Neural cell (in vitro differentiated cells): Measurements from ENCODE around the gene SIX2. TPM values are rescaled to one million over a fixed set of nuclear protein-coding genes. Genes with fewer than 3 reads are reported as not detected.

Experiments used
- H2AFZ ChIP-seq: fragments of 200-600, 300-800 bp; sonication (generic), shearing (Covaris generic); 2 replicates; pipeline ENCODE4 v1.6.0; 2014; ENCODE audit warnings: low read depth, mild to moderate bottlenecking, antibody characterized with exemption, low read length, moderate library complexity
- H3F3A ChIP-seq: fragments of 200-600 bp; shearing (Covaris generic); 2 replicates; pipeline ENCODE4 v1.6.1; 2016; ENCODE audit warnings: mild to moderate bottlenecking, moderate library complexity, mixed read lengths, antibody characterized with exemption, low read length; ENCODE audit not compliant: insufficient read depth, poor library complexity, severe bottlenecking
- H3K27ac ChIP-seq: fragments of 200-600, 300-800 bp; sonication (generic), shearing (Covaris generic); 2 replicates; pipeline ENCODE4 v1.5.1; 2014; ENCODE audit warnings: mild to moderate bottlenecking, low read length, moderate library complexity
- H3K27me3 ChIP-seq: fragments of 300-800, 200-600 bp; sonication (generic), shearing (Covaris generic); 2 replicates; pipeline ENCODE4 v1.6.0; 2014; ENCODE audit warnings: mild to moderate bottlenecking, low read depth, low read length, moderate library complexity; ENCODE audit not compliant: insufficient read depth
- H3K36me3 ChIP-seq: fragments of 300-800, 200-600 bp; sonication (generic), shearing (Covaris generic); 2 replicates; pipeline ENCODE4 v1.5.1; 2014; ENCODE audit warnings: mild to moderate bottlenecking, antibody characterized with exemption, low read length, moderate library complexity; ENCODE audit not compliant: insufficient read depth
- H3K4me2 ChIP-seq: fragments of 300-800, 200-600 bp; sonication (generic), shearing (Covaris generic); 2 replicates; pipeline ENCODE4 v1.6.0; 2014; ENCODE audit warnings: mild to moderate bottlenecking, low read length
- H3K4me3 ChIP-seq: fragments of 300-800, 200-600 bp; sonication (generic), shearing (Covaris generic); 2 replicates; pipeline ENCODE4 v1.5.1; 2014; ENCODE audit warnings: mild to moderate bottlenecking, low read length, moderate library complexity
- H3K79me2 ChIP-seq: fragments of 200-600 bp; shearing (Covaris generic); replicated peaks from 2 replicates; pipeline ENCODE4 v1.6.0; 2014; ENCODE audit warnings: mild to moderate bottlenecking, low read length, moderate library complexity; ENCODE audit not compliant: insufficient read depth
- H3K9ac ChIP-seq: fragments of 300-800, 200-600 bp; sonication (generic), shearing (Covaris generic); 2 replicates; pipeline ENCODE4 v1.6.1; 2016; ENCODE audit warnings: mild to moderate bottlenecking, low read length, mixed read lengths
- H3K9me2 ChIP-seq: fragments of 200-600 bp; shearing (Covaris generic); 2 replicates; pipeline ENCODE4 v1.6.1; 2016; ENCODE audit warnings: mild to moderate bottlenecking, low read length, mixed read lengths; ENCODE audit not compliant: insufficient read depth
- H3K9me3 ChIP-seq: fragments of 200-600, 300-800 bp; sonication (generic), shearing (Covaris generic); 2 replicates; pipeline ENCODE4 v1.6.1; 2016; ENCODE audit warnings: mild to moderate bottlenecking, mixed run types, low read length, moderate library complexity, mixed read lengths
- H4K20me1 ChIP-seq: fragments of 200-600 bp; shearing (Covaris generic); 2 replicates; pipeline ENCODE4 v1.6.1; 2016; ENCODE audit warnings: mild to moderate bottlenecking, mixed run types; ENCODE audit not compliant: insufficient read depth
- CTCF ChIP-seq: fragments of 450-650 bp; IDR thresholded peaks from 2 replicates; pipeline ENCODE4 v1.5.1; 2014; ENCODE audit warnings: antibody characterized with exemption, mild to moderate bottlenecking, moderate library complexity; ENCODE audit not compliant: poor library complexity, severe bottlenecking
- EP300 ChIP-seq: fragments of 450-650 bp; conservative IDR thresholded peaks from 2 replicates; pipeline ENCODE4 v1.6.1; 2014; ENCODE audit warnings: antibody characterized with exemption, mild to moderate bottlenecking, moderate library complexity; ENCODE audit not compliant: poor library complexity, severe bottlenecking
- EZH2 ChIP-seq: fragments of 200-600, 300-800 bp; shearing (Covaris generic), sonication (generic); IDR thresholded peaks from 2 replicates; pipeline ENCODE4 v1.6.1; 2014; ENCODE audit warnings: antibody characterized with exemption, low read length, borderline replicate concordance, mild to moderate bottlenecking; ENCODE audit not compliant: insufficient read depth, poor library complexity, severe bottlenecking
- MXI1 ChIP-seq: fragments of 450-650 bp; conservative IDR thresholded peaks from 2 replicates; pipeline ENCODE4 v1.6.1; 2014; ENCODE audit warnings: antibody characterized with exemption, mild to moderate bottlenecking; ENCODE audit not compliant: poor library complexity, severe bottlenecking
- POLR2AphosphoS5 ChIP-seq: IDR thresholded peaks from 2 replicates; pipeline ENCODE4 v1.6.1; 2012
- RAD21 ChIP-seq: fragments of 450-650 bp; conservative IDR thresholded peaks from 2 replicates; pipeline ENCODE4 v1.6.1; 2014; ENCODE audit warnings: antibody characterized with exemption, mild to moderate bottlenecking, moderate library complexity
- REST ChIP-seq: IDR thresholded peaks from 2 replicates; pipeline ENCODE4 v1.6.1; 2012; ENCODE audit warnings: borderline replicate concordance
- SMC3 ChIP-seq: fragments of 450-650 bp; conservative IDR thresholded peaks from 2 replicates; pipeline ENCODE4 v1.6.1; 2014; ENCODE audit warnings: antibody characterized with exemption, mild to moderate bottlenecking, moderate library complexity; ENCODE audit not compliant: poor library complexity
- TAF1 ChIP-seq: IDR thresholded peaks from 2 replicates; pipeline ENCODE4 v1.6.1; 2012; ENCODE audit warnings: low read depth
- polyA plus RNA-seq: library from polyadenylated mRNA; depleted of rRNA; stranded (reverse); fragments of >200 nt; gene quantifications from 2 replicates; pipeline ENCODE4 v1.2.3, GENCODE V29; 2014

Gene SIX2
- polyA plus RNA-seq, 1 donor from 2014 or later = 0.16 TPM

GRCh38 chr2:45053966-45054365 lies 44.7 kb upstream of the SIX2 start:
- no peaks in the 10 kb centered on the region for H4K20me1 ChIP-seq
- H3K9ac ChIP-seq = no peak overlapping the region
- H3K27ac ChIP-seq = no peak overlapping the region
- H3K36me3 ChIP-seq = no peaks in the 10 kb centered on the region
- no peak overlapping the region for H2AFZ ChIP-seq
- no peaks in the 10 kb centered on the region for H3K9me2 ChIP-seq
- H3F3A ChIP-seq = no peaks in the 10 kb centered on the region
- H3K79me2 ChIP-seq = no peaks in the 10 kb centered on the region
- H3K27me3 ChIP-seq = no peaks in the 10 kb centered on the region
- no peak for TF ChIP-seq SMC3
- TF ChIP-seq RAD21 = no peak
- TF ChIP-seq MXI1 = no peak
- no peak for TF ChIP-seq POLR2AphosphoS5
- no peak for TF ChIP-seq EZH2
- no peak for TF ChIP-seq TAF1
- no peak for TF ChIP-seq CTCF
- H3K4me3 ChIP-seq = no peak overlapping the region
- no peaks in the 10 kb centered on the region for H3K9me3 ChIP-seq
- H3K4me2 ChIP-seq = no peak overlapping the region

GRCh38 chr2:45052388-45052928 lies 43.2 kb upstream of the SIX2 start:
- H4K20me1 ChIP-seq = no peaks in the 10 kb centered on the region
- H3K4me3 ChIP-seq = no peak overlapping the region
- H3K27ac ChIP-seq = no peak overlapping the region
- no peaks in the 10 kb centered on the region for H3F3A ChIP-seq
- no peak overlapping the region for H2AFZ ChIP-seq
- H3K9me3 ChIP-seq = no peaks in the 10 kb centered on the region
- H3K4me2 ChIP-seq = no peak overlapping the region
- no peak overlapping the region for H3K9ac ChIP-seq
- no peaks in the 10 kb centered on the region for H3K79me2 ChIP-seq
- no peak for TF ChIP-seq SMC3
- no peak for TF ChIP-seq POLR2AphosphoS5
- no peak for TF ChIP-seq MXI1
- no peak for TF ChIP-seq EZH2
- TF ChIP-seq CTCF = no peak
- TF ChIP-seq EP300 = no peak
- no peak for TF ChIP-seq REST
- TF ChIP-seq RAD21 = no peak
- TF ChIP-seq TAF1 = no peak
- H3K27me3 ChIP-seq = no peaks in the 10 kb centered on the region
- no peaks in the 10 kb centered on the region for H3K36me3 ChIP-seq
- H3K9me2 ChIP-seq = no peaks in the 10 kb centered on the region
